ENCODE results near the gene LPCAT1.
"Not testable (repeated sequence)": the region's sequence is repeated elsewhere in the genome, so short reads cannot be mapped to it uniquely, and the experiment has no call there.

Gene LPCAT1

GRCh38 chr5:1523793-1524480 lies at the start of gene LPCAT1:
Gene LPCAT1 (minus strand): TSS chr5:1523960. CDS start chr5:1523844, 116 bp downstream.
- no peak for FAIRE-seq

- not testable (repeated sequence) for FAIRE-seq
These were observed 48.1 kb upstream of the LPCAT1 start for GRCh38 chr5:1571875-1572274.

GRCh38 chr5:1570975-1571374 lies 47.2 kb upstream of the LPCAT1 start:
- no peak for FAIRE-seq

GRCh38 chr5:1568201-1568979 lies 44.6 kb upstream of the LPCAT1 start:
- FAIRE-seq, result no peak

GRCh38 chr5:1567527-1568200 lies 43.9 kb upstream of the LPCAT1 start:
- FAIRE-seq, result not testable (repeated sequence)

- no peak for FAIRE-seq
These were observed 42.3 kb upstream of the LPCAT1 start for GRCh38 chr5:1565737-1566734.

GRCh38 chr5:1564824-1565736 lies 41.3 kb upstream of the LPCAT1 start:
- no peak for FAIRE-seq

GRCh38 chr5:1564182-1564748 lies 40.5 kb upstream of the LPCAT1 start:
- FAIRE-seq, result no peak

- no peak for FAIRE-seq
These were observed 39.9 kb upstream of the LPCAT1 start for GRCh38 chr5:1563617-1564181.

- no peak for FAIRE-seq
These were observed 39.3 kb upstream of the LPCAT1 start for GRCh38 chr5:1563051-1563461.

GRCh38 chr5:1562599-1562998 lies 38.8 kb upstream of the LPCAT1 start:
- FAIRE-seq, result no peak

- FAIRE-seq, result no peak
These were observed 37.7 kb upstream of the LPCAT1 start for GRCh38 chr5:1561402-1561929.

GRCh38 chr5:1560499-1560898 lies 36.7 kb upstream of the LPCAT1 start:
- not testable (repeated sequence) for FAIRE-seq

GRCh38 chr5:1558944-1559343 lies 35.2 kb upstream of the LPCAT1 start:
- FAIRE-seq, result no peak

GRCh38 chr5:1557114-1557873 lies 33.5 kb upstream of the LPCAT1 start:
- no peak for FAIRE-seq

- FAIRE-seq, result no peak
These were observed 32.3 kb upstream of the LPCAT1 start for GRCh38 chr5:1555808-1556731.

GRCh38 chr5:1555011-1555807 lies 31.4 kb upstream of the LPCAT1 start:
- FAIRE-seq, result no peak
